HUES48 (cell line): ENCODE data around the gene CYP19A1.

Experiments used
- H3K27ac ChIP-seq: one replicate; pipeline ENCODE4 v1.7.0; 2013; ENCODE audit warnings: low read depth, low read length, inconsistent platforms
- H3K27me3 ChIP-seq: 2 replicates; pipeline ENCODE4 v1.6.1; 2013; ENCODE audit warnings: mild to moderate bottlenecking, low read length; ENCODE audit not compliant: control insufficient read depth, insufficient read depth
- H3K36me3 ChIP-seq: 2 replicates; pipeline ENCODE4 v1.6.1; 2013; ENCODE audit warnings: low read length; ENCODE audit not compliant: control insufficient read depth, insufficient read depth
- H3K4me1 ChIP-seq: 2 replicates; pipeline ENCODE4 v1.6.1; 2013; ENCODE audit warnings: mild to moderate bottlenecking, low read length; ENCODE audit not compliant: control insufficient read depth, insufficient read depth
- H3K4me3 ChIP-seq: 2 replicates; pipeline ENCODE4 v1.5.1; 2013; ENCODE audit warnings: mild to moderate bottlenecking, low read depth, low read length
- H3K9ac ChIP-seq: 2 replicates; pipeline ENCODE4 v1.6.1; 2013; ENCODE audit warnings: mild to moderate bottlenecking, low read depth, low read length, moderate library complexity
- H3K9me3 ChIP-seq: 2 replicates; pipeline ENCODE4 v1.6.1; 2013; ENCODE audit warnings: low read length; ENCODE audit not compliant: control insufficient read depth, insufficient read depth

CYP19A1 gene

GRCh38 chr15:51323749-51324148 lies 14.6 kb downstream of the CYP19A1 start:
- Histone ChIP-seq H3K27me3 (no peaks in the 10 kb centered on the region), H3K9me3 (no peaks in the 10 kb centered on the region), H3K27ac (no peak overlapping the region), H3K9ac (no peak overlapping the region), H3K36me3 (no peaks in the 10 kb centered on the region), H3K4me3 (no peak overlapping the region), H3K4me1 (no peaks in the 10 kb centered on the region)

GRCh38 chr15:51322621-51323296 lies 15.6 kb downstream of the CYP19A1 start:
- Histone ChIP-seq H3K9me3 (no peaks in the 10 kb centered on the region), H3K36me3 (no peaks in the 10 kb centered on the region), H3K9ac (no peak overlapping the region), H3K27me3 (no peaks in the 10 kb centered on the region), H3K4me3 (no peak overlapping the region), H3K4me1 (no peaks in the 10 kb centered on the region), H3K27ac (no peak overlapping the region)

GRCh38 chr15:51321316-51321715 lies 17.1 kb downstream of the CYP19A1 start:
- Histone ChIP-seq H3K4me1 (no peaks in the 10 kb centered on the region), H3K27me3 (no peaks in the 10 kb centered on the region), H3K27ac (no peak overlapping the region), H3K36me3 (no peaks in the 10 kb centered on the region), H3K9me3 (no peaks in the 10 kb centered on the region), H3K9ac (no peak overlapping the region), H3K4me3 (no peak overlapping the region)

GRCh38 chr15:51320843-51321242 lies 17.6 kb downstream of the CYP19A1 start:
- H3K27me3 ChIP-seq = no peaks in the 10 kb centered on the region
- H3K9ac ChIP-seq = no peak overlapping the region
- H3K4me3 ChIP-seq = no peak overlapping the region
- H3K4me1 ChIP-seq = no peaks in the 10 kb centered on the region
- no peak overlapping the region for H3K27ac ChIP-seq
- H3K9me3 ChIP-seq = no peaks in the 10 kb centered on the region
- no peaks in the 10 kb centered on the region for H3K36me3 ChIP-seq

- H3K9ac ChIP-seq = no peak overlapping the region
- no peaks in the 10 kb centered on the region for H3K4me1 ChIP-seq
- H3K27ac ChIP-seq = no peak overlapping the region
These were observed 18.9 kb downstream of the CYP19A1 start for GRCh38 chr15:51319539-51319938.

GRCh38 chr15:51318382-51319150 lies 19.8 kb downstream of the CYP19A1 start:
- no peak overlapping the region for H3K9ac ChIP-seq
- no peaks in the 10 kb centered on the region for H3K9me3 ChIP-seq
- no peaks in the 10 kb centered on the region for H3K27me3 ChIP-seq
- H3K27ac ChIP-seq = no peak overlapping the region
- H3K4me1 ChIP-seq = no peaks in the 10 kb centered on the region
- no peak overlapping the region for H3K4me3 ChIP-seq
- H3K36me3 ChIP-seq = no peaks in the 10 kb centered on the region

More at GRCh38 chr15:51319539-51319938, 18.9 kb downstream of the CYP19A1 start:
- no peaks in the 10 kb centered on the region for H3K9me3 ChIP-seq
- no peak overlapping the region for H3K4me3 ChIP-seq
- no peaks in the 10 kb centered on the region for H3K36me3 ChIP-seq
- H3K27me3 ChIP-seq = no peaks in the 10 kb centered on the region

- Histone ChIP-seq H3K27me3 (no peaks in the 10 kb centered on the region), H3K9ac (no peak overlapping the region), H3K4me1 (no peaks in the 10 kb centered on the region), H3K9me3 (no peaks in the 10 kb centered on the region), H3K36me3 (no peaks in the 10 kb centered on the region), H3K4me3 (no peak overlapping the region), H3K27ac (no peak overlapping the region)
These were observed 21.8 kb downstream of the CYP19A1 start for GRCh38 chr15:51316636-51317035.

GRCh38 chr15:51315726-51316125 lies 22.7 kb downstream of the CYP19A1 start:
- H3K36me3 ChIP-seq = no peaks in the 10 kb centered on the region
- H3K4me1 ChIP-seq = no peaks in the 10 kb centered on the region
- no peak overlapping the region for H3K4me3 ChIP-seq
- no peak overlapping the region for H3K9ac ChIP-seq
- no peaks in the 10 kb centered on the region for H3K27me3 ChIP-seq
- no peak overlapping the region for H3K27ac ChIP-seq
- no peaks in the 10 kb centered on the region for H3K9me3 ChIP-seq

- Histone ChIP-seq H3K4me3 (no peak overlapping the region), H3K9me3 (no peaks in the 10 kb centered on the region), H3K36me3 (no peaks in the 10 kb centered on the region), H3K4me1 (no peaks in the 10 kb centered on the region), H3K27ac (no peak overlapping the region), H3K27me3 (no peaks in the 10 kb centered on the region), H3K9ac (no peak overlapping the region)
These were observed 23.7 kb downstream of the CYP19A1 start for GRCh38 chr15:51314391-51315337.

- Histone ChIP-seq H3K4me1 (no peaks in the 10 kb centered on the region), H3K27ac (no peak overlapping the region)
These were observed 24.6 kb downstream of the CYP19A1 start for GRCh38 chr15:51313644-51314280.

More at GRCh38 chr15:51313644-51314280, 24.6 kb downstream of the CYP19A1 start:
- Histone ChIP-seq H3K9ac (no peak overlapping the region), H3K9me3 (no peaks in the 10 kb centered on the region), H3K36me3 (no peaks in the 10 kb centered on the region), H3K27me3 (no peaks in the 10 kb centered on the region), H3K4me3 (no peak overlapping the region)
